GM18499 (cell line): ENCODE results near the gene DNASE1L2.
"Not testable (repeated sequence)": the region's sequence is repeated elsewhere in the genome, so short reads cannot be mapped to it uniquely, and the experiment has no call there.

ENCODE experiments used
- ATAC-seq: cut with Tn5 transposase; IDR thresholded peaks from one replicate; pipeline ENCODE4 v1.9.1; 2021; ENCODE audit warnings: moderate number of reproducible peaks; ENCODE audit not compliant: insufficient read depth, unreplicated experiment

Gene DNASE1L2

DNA sequence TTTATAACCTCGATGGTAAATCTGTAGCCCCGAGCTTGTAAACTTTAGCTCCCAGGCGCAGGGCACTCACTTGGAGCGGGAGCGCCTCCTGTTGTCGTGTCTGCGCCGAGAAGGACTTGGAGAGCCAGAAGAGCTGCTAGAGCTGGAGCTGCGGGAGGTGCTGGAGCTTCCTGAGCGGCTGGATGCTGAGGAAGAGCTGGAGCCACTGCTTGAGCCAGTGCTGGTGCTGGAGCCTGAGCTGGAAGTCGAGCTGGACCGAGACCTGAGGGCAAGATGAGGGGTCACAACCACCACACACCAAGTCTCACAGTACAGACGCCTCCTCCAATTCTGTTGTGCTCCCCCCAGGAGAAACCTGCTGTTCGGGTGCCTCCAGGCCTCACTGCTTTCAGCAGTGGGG lies 26.8 kb downstream of the DNASE1L2 start:
- not testable (repeated sequence) for ATAC-seq

DNA sequence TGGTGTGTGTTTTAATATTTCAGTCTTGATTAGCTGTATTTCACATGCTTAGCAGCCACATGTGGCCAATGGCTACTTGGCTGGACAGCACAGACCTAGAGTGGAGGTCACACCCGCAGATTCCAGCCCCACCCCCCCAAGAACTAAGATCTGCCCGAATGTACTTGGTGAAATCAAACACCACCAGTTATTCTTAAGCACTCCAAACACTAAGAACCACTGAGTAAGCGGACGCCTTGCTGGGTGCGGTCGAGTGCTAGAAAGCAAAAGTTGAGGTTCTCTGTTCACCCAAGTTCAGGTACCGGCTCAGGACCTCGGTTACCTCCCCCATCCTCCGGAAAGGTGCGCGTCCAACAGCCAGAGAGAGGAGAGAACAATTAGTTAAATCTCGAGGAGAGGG lies 30.6 kb downstream of the DNASE1L2 start:
- not testable (repeated sequence) for ATAC-seq

DNA sequence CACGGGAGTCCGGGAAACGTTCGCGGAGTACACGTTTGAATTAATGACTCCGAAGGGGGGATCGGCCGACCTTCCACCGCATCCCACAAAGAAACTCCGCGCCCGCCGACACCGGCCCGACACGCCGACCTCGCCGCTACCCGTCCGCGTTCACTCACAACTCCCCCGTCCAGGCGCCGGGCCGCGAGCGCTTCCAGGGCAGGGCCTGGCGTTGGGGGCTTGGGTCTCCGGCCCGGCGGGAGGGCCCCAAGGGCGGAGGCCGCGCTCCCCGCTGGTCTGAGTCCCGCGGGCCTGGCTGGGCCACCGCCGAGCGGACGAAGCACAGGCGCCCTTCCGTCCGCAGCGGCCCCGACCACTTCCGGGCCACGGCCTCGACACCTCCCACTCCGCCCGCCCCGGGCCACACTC lies 31.3 kb downstream of the DNASE1L2 start:
- peak; percentile 29 for ATAC-seq

DNA sequence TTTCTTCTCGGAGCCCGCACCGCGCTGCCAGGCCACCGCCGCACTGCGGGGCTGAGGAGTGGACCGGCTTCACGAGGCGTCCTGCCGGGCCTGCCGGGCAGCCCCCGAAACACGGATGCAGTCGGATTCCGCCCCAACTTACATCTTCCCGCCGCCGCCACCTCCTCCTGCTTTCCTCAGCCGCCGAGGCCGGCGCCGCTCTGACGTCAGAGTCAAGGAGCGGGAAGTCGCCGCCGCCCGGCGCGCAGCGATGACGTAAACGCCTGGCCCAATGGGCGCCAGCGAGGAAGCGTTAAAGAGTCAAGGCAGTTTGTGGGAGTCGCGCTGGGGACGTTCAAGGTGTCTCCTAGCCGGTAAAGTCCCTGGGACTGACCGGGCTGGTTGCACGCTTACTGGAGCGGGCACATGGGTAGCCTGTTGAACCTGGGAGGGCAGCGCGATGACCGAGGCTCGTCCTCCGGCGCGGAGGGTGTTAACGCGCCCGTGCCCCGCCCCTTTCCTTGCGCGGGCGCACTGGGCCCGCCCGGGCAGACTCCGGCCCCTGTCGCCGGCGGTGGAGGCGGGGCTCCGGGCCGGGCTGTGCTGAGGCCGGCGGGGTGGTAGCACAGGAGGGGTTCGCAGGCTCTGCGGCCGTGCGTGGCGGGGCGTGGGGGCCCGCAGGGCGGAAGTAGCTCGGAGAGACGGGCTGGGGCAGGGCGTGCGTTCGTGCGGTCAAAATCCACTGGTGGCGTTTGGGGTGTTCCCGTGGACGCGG lies 31.8 kb downstream of the DNASE1L2 start, which contains the start of gene RNPS1:
RNPS1 (minus strand) TSS at position 214 of the 754 bp plus-strand sequence. CDS start 3,483 bp downstream, outside the sequence.
- ATAC-seq, result peak; percentile 42

DNA sequence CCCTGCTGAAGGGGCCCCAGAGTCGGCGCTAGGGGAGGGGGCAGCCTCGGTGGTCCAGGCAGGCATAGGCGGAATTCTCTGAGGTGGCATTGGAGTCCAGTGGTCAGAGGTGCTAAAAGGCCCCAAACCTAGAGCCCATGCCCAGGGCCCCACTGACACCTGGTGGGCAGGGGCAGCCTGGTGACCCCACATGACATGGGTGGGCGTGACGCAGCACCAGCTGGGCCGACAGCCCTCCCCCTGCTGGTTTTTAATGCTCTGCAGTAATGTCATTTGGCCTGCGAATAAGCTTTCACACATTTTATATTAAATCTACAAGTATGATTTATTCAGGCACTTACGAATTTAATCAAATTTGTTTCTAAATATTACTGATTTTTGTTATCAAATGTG lies 33.8 kb downstream of the DNASE1L2 start:
- no peak for ATAC-seq

DNA sequence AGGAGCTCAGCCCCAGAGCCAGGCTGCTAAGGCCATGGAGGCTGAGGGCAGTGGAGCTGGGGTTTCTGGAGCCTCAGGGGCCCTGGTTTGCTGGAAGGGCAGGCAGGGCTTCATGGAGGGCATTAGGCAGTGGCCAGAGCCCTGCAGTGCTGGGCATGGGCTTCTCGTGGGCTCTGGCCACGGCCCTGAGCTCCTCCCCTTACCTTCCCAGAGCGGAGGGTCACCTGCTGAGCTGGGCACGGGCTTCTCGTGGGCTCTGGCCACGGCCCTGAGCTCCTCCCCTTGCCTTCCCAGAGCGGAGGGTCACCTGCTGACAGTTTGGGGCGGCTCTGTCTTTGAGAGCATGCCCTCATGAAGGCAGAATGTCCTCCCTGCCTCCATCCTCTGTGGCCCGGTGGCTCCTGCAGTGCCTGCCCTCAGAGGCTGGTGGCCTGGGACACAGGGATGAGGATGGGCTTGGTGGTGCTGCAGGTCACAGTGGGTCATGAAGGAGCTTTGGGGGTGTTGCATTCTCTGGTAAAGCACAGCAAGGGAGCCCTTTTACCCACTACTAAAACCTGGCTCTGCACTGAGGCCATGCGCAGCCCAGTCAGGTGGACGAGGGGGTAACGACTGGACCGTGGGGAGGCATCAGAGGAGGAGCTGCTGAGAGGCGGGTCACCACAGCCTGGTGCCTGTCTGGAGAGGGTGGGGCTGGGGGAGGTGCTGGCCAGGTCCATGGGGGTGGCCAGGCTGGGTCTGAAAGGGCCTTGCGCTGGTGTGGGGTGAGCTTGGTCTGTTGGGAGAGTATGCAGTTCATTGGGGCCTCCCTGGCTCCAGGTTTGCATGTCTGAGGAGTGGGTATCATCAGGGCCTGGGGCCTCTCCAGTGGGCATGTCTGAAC lies 34.6 kb downstream of the DNASE1L2 start:
- ATAC-seq, result no peak

DNA sequence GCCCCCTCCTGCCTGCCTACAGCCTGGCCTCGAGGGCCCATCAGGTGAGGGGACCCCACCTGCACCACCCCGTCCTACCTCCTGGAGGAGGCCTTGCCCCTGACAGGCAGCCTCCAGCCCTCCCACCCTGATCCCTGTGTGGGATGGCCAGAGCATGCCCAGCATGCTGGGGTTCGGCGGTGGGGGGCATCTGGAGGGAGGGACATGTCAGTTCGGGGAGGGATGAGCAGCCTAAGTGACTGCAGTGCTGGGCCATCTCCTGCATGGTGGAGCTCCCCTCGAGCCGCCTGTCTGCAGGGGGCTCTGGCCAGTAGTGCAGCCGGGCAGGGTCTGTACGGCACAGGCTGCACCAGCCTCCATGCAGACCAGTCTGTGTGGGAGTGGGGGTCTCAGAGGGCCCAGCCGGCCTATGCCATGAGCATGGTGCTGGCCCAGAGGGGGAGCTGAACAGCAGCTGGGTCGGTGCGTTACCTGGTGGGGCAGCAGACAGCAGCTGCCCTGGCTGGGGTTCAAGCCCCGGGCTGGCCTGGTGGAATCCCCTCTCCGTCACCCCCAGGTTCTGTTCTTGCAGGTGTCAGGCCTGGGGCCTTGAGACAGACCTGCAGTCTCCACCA lies 35.7 kb downstream of the DNASE1L2 start:
- no peak for ATAC-seq

DNA sequence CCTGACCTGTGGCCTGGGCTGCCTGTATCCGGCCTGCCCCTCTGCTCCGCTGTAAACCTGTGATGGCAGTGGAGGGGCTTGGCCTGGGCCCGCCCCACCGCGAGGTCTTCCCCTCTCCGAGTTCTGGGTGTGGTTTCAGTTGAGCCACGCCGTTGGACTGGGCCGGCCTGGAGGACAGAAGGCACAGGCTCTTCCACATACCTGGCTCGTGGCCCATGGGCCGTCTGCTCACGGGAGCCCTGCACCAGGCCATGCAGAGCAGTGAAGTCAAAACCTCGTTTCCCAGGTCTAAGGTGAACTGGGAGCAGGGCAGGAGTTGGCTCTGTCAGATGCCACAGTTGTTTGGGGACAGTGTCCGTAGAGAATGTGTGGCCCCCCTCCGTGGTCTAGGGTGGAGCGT lies 37.2 kb downstream of the DNASE1L2 start:
- no peak for ATAC-seq

DNA sequence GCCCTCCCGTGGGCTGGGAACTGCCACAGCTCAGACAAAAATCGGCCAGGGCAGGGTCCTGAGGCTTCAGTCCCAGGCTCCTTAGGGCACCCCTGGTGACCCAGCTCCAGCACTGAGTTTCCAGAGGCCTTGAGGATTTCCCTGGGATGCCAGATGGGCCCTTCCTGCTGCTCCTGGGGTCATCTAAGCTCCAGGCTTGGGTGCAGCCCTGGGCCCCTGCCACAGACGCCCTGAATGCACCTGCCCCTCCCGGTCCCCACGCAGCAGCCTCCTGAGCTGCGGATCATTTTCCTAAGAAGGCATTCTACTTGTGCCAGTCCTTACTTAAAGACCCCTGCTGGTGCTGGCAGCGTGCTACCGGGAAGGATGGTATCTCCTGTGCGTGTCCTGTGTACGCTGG lies 37.7 kb downstream of the DNASE1L2 start:
- no peak for ATAC-seq

DNA sequence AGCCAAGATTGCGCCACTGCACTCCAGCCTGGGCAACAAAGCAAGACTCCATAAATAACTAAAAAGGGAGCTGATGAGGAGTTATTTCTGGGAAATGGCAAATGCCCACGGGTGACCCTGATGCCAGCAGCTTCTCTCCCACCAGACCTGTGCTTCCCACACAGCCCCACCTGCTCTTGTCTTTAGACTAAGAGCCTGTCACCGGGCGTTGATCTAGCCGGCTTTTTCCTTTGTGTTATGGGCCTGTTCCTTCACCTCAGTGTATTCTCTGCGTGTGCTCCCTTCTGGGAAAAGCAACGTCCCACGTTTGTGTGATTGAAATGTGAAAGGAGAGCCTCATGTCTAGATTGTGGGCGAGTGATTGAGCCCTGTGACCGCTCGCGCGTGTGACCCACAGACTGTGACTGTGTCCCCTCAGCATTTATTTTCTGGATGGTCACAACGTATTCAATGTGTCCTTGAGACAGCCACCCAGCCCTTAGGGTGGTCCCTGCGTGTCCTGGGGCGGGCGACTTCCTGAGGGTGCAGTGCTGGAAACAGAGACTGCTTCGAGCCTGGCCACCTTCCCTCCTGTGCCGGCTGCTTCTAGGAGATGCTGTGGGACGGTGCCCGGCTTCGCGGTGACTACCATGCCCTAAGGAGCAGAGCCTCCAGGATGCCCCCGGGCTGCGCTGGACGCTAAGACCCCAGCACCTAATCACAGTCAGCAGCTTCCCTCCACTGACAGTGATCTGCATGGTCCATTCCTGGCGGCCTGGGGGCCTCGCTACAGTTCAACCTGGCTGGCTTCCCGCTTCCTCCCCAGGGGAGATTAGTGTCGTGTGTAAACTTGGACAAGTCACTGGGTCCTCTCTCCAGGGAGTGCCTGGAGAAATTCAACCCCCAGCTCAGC lies 39.5 kb downstream of the DNASE1L2 start:
- no peak for ATAC-seq

DNA sequence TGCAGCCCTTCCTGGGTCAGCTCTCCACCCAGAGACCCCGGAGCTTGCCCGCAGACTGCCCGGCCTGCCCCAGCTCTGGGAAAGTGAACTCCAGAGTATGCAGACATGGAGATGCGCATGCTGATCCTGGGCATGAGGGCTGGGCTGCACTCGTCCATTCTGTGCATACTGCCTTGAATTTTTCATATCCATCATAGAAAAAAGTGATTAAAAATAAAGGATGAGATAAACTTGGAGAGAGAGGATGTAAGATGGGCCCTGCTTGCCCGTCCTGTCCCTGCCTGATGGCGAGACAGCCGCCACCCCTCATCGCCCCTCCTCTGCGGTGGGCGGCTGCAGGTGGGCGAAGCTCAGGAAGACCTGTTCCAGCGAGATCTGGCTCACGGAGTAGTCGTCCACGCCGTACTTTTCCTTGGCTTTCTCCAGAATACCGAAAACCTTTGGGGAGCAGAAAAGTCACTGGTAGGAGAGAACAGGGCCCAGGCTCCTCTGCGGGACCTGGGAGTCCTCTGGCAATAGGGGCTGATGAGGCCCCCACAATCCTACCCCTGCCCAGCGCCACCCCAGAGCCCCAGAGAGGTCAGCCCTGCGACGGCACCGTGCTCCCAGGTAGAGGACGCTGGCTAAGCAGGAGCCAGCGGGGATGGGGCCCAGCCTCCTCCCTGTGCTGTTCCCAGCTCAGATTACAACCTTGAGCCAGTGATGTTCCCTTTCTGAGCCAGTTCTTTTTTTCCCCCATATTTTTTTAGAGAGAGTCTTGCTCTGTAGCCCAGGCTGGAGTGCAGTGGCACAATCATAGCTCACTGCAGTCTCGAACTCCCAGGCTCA lies 40.3 kb downstream of the DNASE1L2 start:
- ATAC-seq, result no peak

DNA sequence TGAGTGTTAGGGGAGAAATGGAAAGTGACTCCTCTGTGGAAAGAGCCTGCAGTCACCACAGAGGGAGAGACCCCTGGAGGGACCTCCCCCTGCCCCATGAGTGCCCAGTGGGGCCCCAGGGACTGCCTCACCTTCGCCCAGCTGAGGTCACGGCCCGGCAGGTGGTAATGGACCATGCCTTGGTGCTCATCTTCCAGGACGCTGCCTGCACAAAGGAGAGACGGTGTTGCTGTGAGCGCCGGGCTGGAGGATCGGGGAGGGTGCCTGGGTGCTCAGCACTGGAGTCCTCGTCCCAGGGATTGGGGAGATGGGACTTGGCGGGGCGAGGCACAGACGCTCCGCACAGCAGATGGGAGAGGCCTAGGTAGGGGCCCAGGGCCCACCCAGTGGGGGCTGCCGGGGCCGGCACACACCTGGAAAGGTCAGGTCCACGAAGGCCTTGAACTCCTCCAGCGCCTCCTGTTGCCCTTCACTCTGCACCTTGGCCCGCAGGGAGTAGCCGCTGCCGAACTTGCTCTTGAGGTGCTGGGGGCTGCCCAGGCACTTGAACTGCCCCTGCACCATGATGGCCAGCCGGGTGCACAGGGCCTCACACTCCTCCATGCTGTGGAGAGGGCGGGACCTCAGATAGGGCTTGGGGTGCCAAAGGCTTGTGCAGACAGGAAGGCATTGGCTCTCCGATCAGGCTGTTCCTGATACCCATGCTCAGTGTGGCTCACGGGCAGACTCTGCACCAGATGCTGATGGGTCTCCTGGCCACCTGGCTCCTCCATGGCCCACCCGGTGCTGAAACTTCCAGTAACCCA lies 41.4 kb downstream of the DNASE1L2 start:
- ATAC-seq, result no peak

DNA sequence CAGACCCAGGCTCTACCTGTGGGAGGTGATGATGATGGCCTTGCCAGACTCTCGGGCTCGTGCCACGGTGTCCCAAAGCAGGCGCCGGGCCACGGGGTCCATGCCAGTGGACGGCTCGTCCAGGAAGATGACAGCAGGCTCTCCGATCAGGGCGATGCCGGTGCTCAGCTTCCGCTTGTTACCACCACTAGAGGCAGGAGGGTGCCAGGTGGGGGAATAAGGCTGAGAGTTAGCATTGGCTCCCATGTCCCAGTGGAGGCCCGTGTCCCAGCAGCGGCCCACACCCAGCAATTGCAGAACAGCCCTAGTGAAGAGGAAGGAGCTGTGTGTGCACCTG lies 42.0 kb downstream of the DNASE1L2 start:
- ATAC-seq, result no peak

DNA sequence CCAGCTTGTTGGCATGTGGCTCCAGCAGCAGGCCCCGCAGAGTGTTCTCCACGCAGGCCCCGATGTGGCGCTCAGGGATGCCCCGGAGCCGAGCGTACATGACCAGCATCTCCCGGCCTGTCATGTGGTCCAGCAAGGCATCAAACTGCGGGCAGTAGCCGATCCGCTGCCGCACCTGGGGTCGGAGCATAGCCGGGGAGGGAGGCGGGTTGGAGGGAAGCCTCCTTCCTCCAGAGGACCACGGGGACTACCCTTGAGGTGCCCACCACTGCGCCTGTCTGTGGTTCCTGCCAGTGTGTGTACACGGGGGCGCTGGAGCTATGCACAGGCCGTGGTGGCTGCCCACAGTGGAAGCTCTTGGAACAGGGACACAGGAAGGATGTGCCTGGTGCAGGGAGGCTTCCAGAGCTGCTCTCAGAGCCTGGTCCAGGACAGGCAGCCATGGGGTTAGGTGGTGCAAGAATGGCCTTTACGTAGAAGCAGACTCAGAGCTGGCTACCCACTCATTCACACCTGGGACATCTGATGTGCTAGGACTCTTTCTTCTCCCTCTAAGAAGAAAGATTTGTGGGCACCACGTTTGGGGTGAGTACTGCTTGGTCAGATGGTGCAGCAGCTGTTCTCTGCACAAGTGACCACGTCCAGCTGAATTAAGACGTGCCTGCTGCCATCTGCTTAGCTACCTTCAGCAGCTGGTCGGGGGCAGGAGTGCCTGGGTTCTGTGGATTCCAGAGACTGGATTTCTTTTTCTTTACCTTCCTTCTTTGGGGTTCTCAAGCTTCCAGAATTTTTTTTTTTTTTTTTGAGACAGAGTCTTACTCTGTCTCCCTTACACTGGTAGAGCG lies 42.9 kb downstream of the DNASE1L2 start:
- ATAC-seq, result no peak

DNA sequence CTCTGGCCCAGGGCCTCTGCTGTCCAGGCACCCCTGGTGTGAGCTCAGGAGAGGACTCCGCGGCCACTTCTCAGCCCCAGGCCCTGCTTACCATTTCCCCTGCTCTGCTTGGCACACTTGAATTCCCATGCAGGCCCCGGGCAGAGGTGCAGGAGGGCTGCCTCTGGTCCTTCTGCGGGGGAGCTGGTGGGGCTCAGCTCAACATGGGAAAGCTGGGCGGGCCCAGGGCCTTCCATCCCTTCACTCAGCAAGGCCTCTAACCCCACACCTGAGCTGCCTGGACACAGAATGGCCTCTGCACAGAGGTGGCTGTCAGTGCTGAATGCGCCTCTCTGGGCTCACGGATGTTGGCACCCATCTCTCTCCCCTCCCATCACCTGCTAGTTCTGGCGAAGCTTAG lies 44.2 kb downstream of the DNASE1L2 start:
- no peak for ATAC-seq

DNA sequence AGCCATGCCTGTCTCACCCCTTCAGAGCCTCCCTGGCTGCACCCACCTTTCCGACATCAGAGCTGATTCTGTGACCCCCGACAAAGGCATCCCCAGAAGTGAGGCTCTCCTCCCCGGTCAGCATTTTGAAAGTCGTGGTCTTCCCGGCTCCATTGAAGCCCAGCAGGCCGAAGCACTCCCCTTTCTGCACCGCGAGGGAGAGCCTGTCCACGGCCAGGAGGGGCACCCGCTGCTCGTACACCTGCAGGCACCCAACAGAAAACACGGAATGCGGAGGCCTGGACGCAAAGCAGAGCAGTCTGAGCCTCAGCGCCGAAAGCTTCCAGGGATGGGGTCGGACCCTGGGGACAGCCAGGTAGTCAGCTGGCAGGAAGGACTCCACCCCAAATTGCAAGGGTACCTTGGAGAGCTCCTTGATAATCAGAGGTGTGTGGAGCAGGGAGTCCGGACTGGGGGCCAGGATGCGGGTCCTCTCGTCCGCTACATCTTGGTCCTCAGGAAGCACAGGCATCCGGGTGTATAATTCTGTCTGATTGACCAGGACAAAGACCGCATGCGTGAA lies 44.8 kb downstream of the DNASE1L2 start:
- no peak for ATAC-seq

DNA sequence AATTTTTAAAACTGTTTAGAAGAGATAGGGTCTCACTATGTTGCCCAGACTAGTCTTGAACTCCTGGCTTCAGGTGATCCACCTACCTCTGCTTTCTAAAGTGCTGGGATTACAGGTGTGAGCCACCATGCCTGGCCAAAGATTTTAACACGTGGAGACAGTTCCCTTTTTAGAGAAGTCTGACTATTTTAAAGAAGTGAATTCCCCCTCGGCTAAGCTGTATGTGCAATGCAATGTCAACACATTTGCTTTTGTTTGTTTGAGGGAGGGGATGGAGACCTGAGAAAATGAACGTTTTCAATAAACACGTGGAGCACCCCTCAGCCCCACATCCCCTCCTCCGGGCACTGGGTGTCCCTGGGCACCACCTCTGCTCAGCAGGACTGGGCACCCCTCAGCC lies 46.0 kb downstream of the DNASE1L2 start:
- no peak for ATAC-seq
